ENCODE measurements around the gene MPIG6B. TPM values are rescaled to one million over a fixed set of nuclear protein-coding genes. Genes with fewer than 3 reads are reported as not detected.

Gene MPIG6B
- total RNA-seq, 1 experiment from 2014 or later: not detected

DNA sequence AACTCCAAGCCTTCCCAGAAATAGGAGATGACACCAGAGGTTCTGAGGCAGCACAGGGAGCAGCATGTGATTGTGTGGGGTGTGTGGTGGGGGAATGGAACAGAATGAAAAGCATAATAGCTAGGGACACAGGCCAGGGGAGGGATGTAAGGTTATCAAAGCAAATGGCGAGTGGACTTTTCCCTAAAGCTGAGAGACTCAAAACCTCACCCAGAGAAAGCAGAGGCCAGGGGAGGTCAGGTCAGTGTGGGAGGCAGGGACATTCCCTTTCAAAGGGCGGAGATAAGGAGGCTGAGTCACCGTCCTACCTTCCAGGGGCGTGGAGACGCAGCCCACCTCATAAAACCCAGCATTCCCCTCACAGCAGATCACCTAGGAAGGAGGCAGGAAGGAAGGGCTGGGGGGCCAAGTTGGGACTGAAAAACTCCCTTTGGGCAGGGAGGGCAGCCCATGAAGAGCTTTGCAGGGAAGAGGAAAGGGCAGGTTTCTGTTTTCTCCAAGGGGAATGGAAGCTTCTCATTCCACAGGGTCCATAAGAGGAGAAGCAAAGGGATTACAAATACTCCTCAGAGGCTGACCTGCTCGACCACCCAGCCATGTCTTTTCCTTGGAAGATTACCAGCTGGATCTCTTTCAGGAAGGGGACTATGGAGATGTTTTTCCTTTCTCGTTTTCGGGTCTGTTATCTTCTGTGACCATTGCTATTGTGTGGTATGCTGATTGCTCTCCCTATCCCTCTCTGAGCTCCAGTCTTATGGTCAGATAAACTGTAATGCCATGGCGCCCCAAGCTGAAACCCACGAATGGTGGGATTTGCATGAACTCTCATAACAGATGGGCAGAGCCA is 32.7 kb upstream of the MPIG6B start:
- no peak overlapping the region for H3K27ac ChIP-seq
- no peak for DNase-seq (ENCODE audit: low read depth in 1 of 2, low spot score in 2 of 2)
- H3K27me3 ChIP-seq (replicated peaks): no peaks in the 10 kb centered on the region
- H3K4me3 ChIP-seq: no peak overlapping the region
- H3K4me1 ChIP-seq (replicated peaks): no peaks in the 10 kb centered on the region
- H3K9me3 ChIP-seq (replicated peaks): no peaks in the 10 kb centered on the region
- peaks cover 74% of the 10 kb centered on the region for H3K36me3 ChIP-seq

DNA sequence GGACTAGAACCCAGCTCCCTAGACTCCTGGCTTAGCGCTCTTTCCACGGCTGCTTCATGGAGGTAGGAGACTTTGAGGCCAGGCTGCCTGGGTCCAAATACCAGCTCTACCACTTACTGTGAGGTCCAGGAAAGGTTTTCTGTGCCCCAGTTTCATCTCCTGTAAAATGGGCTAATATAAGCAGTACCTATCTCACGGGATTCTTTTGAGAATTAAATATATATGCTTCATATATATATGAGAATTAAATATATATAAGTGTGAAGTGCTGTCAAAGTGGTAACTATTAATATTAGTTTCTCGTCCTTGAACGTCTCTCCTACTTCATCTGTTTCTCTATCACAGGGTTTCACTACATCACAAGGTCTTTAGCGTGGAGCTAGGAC is 32.1 kb upstream of the MPIG6B start:
- peaks cover 78% of the 10 kb centered on the region for H3K36me3 ChIP-seq

DNA sequence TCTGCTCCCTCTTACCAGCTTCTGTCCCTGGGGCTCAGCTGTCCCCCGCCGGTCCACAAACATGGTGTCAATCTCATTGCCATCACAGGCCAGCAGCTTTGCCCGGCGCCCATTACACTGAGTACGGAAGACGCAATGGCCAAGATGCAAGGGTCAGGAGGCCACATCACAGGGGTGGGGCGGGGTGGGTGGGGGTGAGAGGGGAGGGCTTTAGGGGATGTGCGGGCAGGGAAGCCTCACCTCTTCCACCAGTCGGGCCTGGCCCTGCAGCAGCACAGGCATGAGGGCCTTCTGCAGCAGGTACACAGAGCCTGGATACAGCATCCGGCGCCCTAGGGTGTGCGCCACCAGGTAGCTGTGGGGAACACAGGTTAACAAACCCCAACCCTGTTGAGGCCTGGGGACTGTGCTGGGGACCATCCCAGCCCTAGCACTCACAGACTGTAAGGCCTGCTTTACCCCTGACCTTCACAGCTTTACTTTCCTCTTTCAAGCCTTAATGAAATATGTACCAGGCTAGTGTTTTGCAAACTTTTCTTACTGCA is 31.5 kb upstream of the MPIG6B start:
- Histone ChIP-seq H3K9me3 (replicated peaks) (no peaks in the 10 kb centered on the region), H3K27me3 (replicated peaks) (no peaks in the 10 kb centered on the region), H3K4me3 (no peak overlapping the region), H3K27ac (no peak overlapping the region), H3K36me3 (peaks cover 75% of the 10 kb centered on the region), H3K4me1 (replicated peaks) (no peaks in the 10 kb centered on the region)
- DNase-seq (ENCODE audit: low read depth in 1 of 2, low spot score in 2 of 2): no peak

More for the DNA sequence above, 32.1 kb upstream of the MPIG6B start:
- no peak for DNase-seq (ENCODE audit: low read depth in 1 of 2, low spot score in 2 of 2)
- no peaks in the 10 kb centered on the region for H3K27me3 ChIP-seq (replicated peaks)
- H3K27ac ChIP-seq: no peak overlapping the region
- H3K4me3 ChIP-seq: no peak overlapping the region
- H3K9me3 ChIP-seq (replicated peaks): no peaks in the 10 kb centered on the region
- no peaks in the 10 kb centered on the region for H3K4me1 ChIP-seq (replicated peaks)

GRCh38 chr6:31692353-31692752 is 30.8 kb upstream of the MPIG6B start:
- Histone ChIP-seq H3K27me3 (replicated peaks) (no peaks in the 10 kb centered on the region), H3K36me3 (peaks cover 75% of the 10 kb centered on the region), H3K9me3 (replicated peaks) (no peaks in the 10 kb centered on the region), H3K4me3 (no peak overlapping the region), H3K4me1 (replicated peaks) (no peaks in the 10 kb centered on the region), H3K27ac (no peak overlapping the region)
- DNase-seq (ENCODE audit: low read depth in 1 of 2, low spot score in 2 of 2): no peak

- no peak overlapping the region for H3K27ac ChIP-seq
- no peaks in the 10 kb centered on the region for H3K27me3 ChIP-seq (replicated peaks)
- no peaks in the 10 kb centered on the region for H3K9me3 ChIP-seq (replicated peaks)
- H3K36me3 ChIP-seq: peaks cover 77% of the 10 kb centered on the region
- no peaks in the 10 kb centered on the region for H3K4me1 ChIP-seq (replicated peaks)
- no peak overlapping the region for H3K4me3 ChIP-seq
- no peak for DNase-seq (ENCODE audit: low read depth in 1 of 2, low spot score in 2 of 2)
Observed at GRCh38 chr6:31692886-31693285, 30.3 kb upstream of the MPIG6B start.

GRCh38 chr6:31693535-31693934 is 29.6 kb upstream of the MPIG6B start:
- Histone ChIP-seq H3K4me1 (replicated peaks) (no peaks in the 10 kb centered on the region), H3K36me3 (peaks cover 71% of the 10 kb centered on the region), H3K9me3 (replicated peaks) (no peaks in the 10 kb centered on the region), H3K27ac (no peak overlapping the region), H3K27me3 (replicated peaks) (no peaks in the 10 kb centered on the region), H3K4me3 (no peak overlapping the region)
- DNase-seq (ENCODE audit: low read depth in 1 of 2, low spot score in 2 of 2): no peak

GRCh38 chr6:31697555-31697954 is 25.6 kb upstream of the MPIG6B start:
- Histone ChIP-seq H3K27ac (no peak overlapping the region), H3K9me3 (replicated peaks) (no peaks in the 10 kb centered on the region), H3K27me3 (replicated peaks) (no peaks in the 10 kb centered on the region), H3K36me3 (peaks cover 57% of the 10 kb centered on the region), H3K4me1 (replicated peaks) (peaks cover 6% of the 10 kb centered on the region), H3K4me3 (no peak overlapping the region)
- no peak for DNase-seq (ENCODE audit: low read depth in 1 of 2, low spot score in 2 of 2)

- H3K4me3 ChIP-seq: no peak overlapping the region
- no peak for DNase-seq (ENCODE audit: low read depth in 1 of 2, low spot score in 2 of 2)
- H3K9me3 ChIP-seq (replicated peaks): no peaks in the 10 kb centered on the region
- H3K27ac ChIP-seq: no peak overlapping the region
- peaks cover 27% of the 10 kb centered on the region for H3K36me3 ChIP-seq
- no peaks in the 10 kb centered on the region for H3K27me3 ChIP-seq (replicated peaks)
- peaks cover 21% of the 10 kb centered on the region for H3K4me1 ChIP-seq (replicated peaks)
Observed at GRCh38 chr6:31700740-31701401, 22.3 kb upstream of the MPIG6B start.

- peaks cover 21% of the 10 kb centered on the region for H3K4me1 ChIP-seq (replicated peaks)
- no peak for DNase-seq (ENCODE audit: low read depth in 1 of 2, low spot score in 2 of 2)
- H3K4me3 ChIP-seq: peak overlapping the region; percentile 65
- peak overlapping the region; percentile 84; the same call in 1 of the 2 replicates for H3K27ac ChIP-seq
- H3K36me3 ChIP-seq: peaks cover 25% of the 10 kb centered on the region
- no peaks in the 10 kb centered on the region for H3K9me3 ChIP-seq (replicated peaks)
- no peaks in the 10 kb centered on the region for H3K27me3 ChIP-seq (replicated peaks)
Observed at GRCh38 chr6:31701666-31702404, 21.3 kb upstream of the MPIG6B start.

- Histone ChIP-seq H3K4me1 (replicated peaks) (peaks cover 21% of the 10 kb centered on the region), H3K27me3 (replicated peaks) (no peaks in the 10 kb centered on the region), H3K36me3 (peaks cover 19% of the 10 kb centered on the region), H3K4me3 (peak overlapping the region; percentile 65), H3K27ac (peak overlapping the region; percentile 84), H3K9me3 (replicated peaks) (no peaks in the 10 kb centered on the region)
- DNase-seq (ENCODE audit: low read depth in 1 of 2, low spot score in 2 of 2): no peak
Observed at GRCh38 chr6:31702405-31702818, 20.8 kb upstream of the MPIG6B start.

- peak; percentile 95 to 99 for DNase-seq (ENCODE audit: low read depth in 1 of 2, low spot score in 2 of 2)
- Histone ChIP-seq H3K36me3 (peaks cover 14% of the 10 kb centered on the region), H3K27me3 (replicated peaks) (no peaks in the 10 kb centered on the region)
Observed at GRCh38 chr6:31702819-31703716, 20.1 kb upstream of the MPIG6B start, which contains the start of gene ABHD16A. Gene ABHD16A (minus strand): TSS chr6:31703324. CDS start chr6:31703281, 43 bp downstream.

GRCh38 chr6:31705931-31706330 is 17.2 kb upstream of the MPIG6B start:
- DNase-seq (ENCODE audit: low read depth in 1 of 2, low spot score in 2 of 2): no peak

More at GRCh38 chr6:31702819-31703716, 20.1 kb upstream of the MPIG6B start, which contains the start of gene ABHD16A:
- peaks cover 21% of the 10 kb centered on the region for H3K4me1 ChIP-seq (replicated peaks)
- no peaks in the 10 kb centered on the region for H3K9me3 ChIP-seq (replicated peaks)
- peak within 1 kb of the TSS; percentile 65 for H3K4me3 ChIP-seq
- H3K27ac ChIP-seq: peak within 1 kb of the TSS; percentile 84

More at GRCh38 chr6:31705931-31706330, 17.2 kb upstream of the MPIG6B start:
- no peaks in the 10 kb centered on the region for H3K9me3 ChIP-seq (replicated peaks)
- 0 out of 2 replicates have a peak, but pooled peaks cover 4% of the 10 kb centered on the region for H3K36me3 ChIP-seq
- no peaks in the 10 kb centered on the region for H3K27me3 ChIP-seq (replicated peaks)
- no peak overlapping the region for H3K4me3 ChIP-seq
- peaks cover 21% of the 10 kb centered on the region for H3K4me1 ChIP-seq (replicated peaks)
- no peak overlapping the region for H3K27ac ChIP-seq

Data from SJSA1 (cell line).